Stimulated activated CD8-positive, alpha-beta memory T cell treated with anti-CD3 and anti-CD28 coated beads, Interleukin-12 subunit alpha, Interleukin-12 subunit beta, amount 100 ng/mL, for 1 hour (primary cell): ENCODE results near the gene LEKR1.
"Not testable (repeated sequence)": the region's sequence is repeated elsewhere in the genome, so short reads cannot be mapped to it uniquely, and the experiment has no call there.

Experiments used
- DNase-seq: peaks from one replicate; pipeline ENCODE4 v3.0.0-alpha.2; 2020; ENCODE audit warnings: low read depth

Gene LEKR1

DNA sequence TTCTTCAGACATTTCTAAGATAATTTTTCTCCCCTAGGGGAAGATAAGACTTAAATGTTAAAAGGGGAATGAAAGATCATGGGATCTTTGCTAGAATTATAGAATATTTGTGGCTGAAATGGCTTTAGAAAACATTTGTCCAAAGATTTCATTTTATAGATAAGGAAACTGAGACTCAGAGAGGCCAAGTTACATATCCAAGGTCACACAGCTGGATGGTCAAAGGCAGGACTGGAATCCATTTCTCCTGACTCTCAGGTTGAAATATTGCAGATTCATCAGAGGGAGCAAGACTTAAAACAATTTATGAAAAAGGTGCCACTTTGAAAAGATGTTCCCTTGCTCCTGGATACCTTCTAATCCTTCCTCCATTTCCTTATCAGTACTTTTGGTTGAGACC lies 19.5 kb upstream of the LEKR1 start:
- no peak for DNase-seq

DNA sequence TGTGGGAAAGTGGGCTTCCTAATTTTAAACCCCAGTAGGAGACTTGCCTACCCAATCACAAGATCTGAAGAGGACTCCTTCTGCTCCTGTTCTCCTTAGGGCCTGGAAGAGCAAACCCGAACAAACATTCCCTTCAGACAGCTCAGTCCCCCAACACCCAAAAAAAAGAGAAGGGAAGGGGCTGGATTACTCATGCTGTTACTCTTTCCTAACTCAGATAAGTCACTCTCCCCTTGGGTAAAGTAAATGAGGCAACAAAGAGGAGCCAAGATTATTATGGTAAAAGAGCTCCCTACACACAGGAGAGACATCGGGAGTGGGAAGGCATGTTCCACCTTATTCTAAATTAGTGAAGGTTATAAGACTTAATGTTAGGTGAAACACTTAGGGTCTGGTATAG lies 18.1 kb upstream of the LEKR1 start:
- no peak for DNase-seq

DNA sequence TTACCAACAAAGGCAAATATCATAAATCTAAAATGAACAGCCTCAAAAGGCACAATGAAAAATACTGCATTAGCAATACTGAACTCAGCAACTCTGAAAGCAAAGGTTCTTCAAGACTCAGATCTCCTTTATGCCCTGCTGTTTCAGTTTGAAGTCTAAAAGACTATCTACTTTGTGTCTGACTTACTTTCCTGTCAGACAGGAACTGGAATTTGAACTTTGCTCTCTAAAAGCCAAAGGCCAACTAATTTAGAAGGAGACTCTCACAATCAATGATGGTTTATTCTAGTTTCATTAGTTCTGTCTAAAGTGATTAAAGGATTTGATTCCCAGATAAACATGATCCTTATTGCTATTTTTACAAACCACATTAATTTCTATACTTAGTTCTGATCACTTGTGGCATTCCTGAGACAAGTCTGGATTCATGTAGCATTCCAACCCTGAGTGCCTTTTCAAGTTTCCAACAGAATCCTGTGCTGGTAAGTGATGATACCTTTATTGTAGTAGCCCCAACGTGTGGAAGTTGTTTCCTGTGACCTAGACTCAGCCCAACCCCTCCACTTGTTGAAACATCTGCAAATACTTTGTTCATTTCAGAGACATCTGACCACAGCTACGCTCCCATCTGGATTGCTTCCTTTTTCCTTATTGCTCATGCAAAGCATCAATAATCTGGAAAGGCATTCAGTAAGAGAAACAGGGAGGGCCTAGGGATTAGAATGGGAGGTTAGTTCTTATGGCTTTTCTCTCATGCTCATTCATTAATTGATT lies 14.9 kb upstream of the LEKR1 start:
- no peak for DNase-seq

DNA sequence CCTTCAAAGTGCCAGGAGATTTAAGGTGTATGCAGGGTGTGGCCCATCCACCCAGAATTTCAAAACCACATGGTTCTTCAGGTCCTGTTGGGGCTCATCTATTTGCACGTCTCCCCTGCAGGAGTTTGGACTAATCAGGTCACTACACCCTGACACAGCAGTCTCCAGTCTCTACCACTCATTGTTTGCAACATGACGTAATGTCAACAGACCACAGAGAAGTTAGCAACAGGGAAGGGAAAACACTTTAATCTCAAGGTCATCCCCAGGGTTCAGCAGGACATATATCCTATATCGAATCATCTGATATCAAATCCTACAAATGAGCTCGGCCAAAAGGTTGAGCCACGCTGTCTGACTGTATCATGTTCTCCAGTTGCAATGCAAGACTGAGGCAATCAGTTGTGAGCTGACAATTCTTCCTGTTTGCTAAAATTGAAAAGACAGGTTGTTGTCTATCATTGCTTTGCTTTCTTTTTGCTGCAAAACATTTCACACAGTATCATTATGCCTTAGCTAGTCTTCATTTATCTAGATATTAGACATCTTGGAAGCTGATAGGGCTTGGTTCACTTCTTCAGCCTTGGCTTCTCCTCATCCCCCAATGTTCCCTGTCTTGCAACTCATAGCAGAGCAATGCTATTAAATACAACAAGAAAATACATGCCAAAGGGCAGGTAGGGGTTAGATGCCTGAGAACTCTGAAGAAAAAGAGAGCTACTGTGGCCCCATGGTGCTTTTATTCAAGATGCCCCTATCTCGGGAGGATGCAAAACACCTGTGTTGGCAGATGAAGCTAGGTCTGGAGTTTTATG lies 13.4 kb upstream of the LEKR1 start:
- DNase-seq: no peak

DNA sequence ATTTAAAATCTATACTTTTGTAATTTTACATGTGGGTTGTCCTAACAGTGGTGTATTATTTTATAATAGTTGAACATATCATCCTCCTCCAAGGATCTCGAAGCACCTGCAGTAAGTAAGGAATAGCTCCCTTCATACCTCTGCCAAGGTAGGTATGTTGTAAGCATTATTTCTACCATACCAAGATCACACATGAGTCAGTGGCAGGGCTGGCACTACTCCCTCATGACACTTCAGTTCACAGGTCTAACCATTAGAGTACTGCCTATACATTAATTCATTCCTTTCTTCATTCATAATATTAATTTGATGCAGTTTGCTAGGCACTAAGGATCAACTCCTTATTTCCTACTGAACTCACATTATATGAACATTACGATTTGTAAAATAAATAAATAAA lies 11.9 kb upstream of the LEKR1 start:
- no peak for DNase-seq

DNA sequence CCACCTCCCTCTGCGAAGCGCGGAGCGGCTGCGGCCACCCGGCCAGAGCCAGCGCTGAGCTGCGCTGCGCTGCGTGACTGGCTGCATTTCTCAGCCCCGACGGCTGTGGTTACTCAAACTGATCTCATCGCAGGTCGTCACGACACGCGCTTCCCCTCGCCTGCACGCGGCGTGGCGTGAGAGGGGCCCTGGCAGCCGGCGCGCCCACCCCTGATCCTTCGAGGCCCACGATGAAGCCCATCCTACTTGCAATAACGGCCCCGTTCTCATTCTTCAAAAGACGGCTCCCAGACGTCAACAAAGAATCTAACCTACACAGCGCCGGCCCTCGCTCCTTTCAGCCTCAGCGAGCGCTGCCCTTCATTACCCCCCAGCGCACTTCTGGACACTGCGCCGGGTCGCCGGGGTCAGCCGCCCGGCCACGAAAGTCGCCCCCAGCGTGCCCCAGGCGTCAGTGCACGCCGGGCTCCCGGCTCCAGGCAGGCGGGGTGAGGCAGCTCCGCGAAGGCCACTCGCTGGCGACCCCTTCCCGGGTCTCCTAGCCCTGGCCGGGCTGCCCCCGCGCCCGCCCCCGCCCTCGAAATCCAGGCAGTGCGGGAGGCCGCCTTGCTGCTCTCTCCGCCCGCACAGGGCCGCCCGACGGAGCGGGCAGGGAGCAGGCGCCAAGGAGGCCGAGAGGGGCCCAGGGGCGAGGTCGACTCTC lies 9.9 kb upstream of the LEKR1 start:
- no peak for DNase-seq

DNA sequence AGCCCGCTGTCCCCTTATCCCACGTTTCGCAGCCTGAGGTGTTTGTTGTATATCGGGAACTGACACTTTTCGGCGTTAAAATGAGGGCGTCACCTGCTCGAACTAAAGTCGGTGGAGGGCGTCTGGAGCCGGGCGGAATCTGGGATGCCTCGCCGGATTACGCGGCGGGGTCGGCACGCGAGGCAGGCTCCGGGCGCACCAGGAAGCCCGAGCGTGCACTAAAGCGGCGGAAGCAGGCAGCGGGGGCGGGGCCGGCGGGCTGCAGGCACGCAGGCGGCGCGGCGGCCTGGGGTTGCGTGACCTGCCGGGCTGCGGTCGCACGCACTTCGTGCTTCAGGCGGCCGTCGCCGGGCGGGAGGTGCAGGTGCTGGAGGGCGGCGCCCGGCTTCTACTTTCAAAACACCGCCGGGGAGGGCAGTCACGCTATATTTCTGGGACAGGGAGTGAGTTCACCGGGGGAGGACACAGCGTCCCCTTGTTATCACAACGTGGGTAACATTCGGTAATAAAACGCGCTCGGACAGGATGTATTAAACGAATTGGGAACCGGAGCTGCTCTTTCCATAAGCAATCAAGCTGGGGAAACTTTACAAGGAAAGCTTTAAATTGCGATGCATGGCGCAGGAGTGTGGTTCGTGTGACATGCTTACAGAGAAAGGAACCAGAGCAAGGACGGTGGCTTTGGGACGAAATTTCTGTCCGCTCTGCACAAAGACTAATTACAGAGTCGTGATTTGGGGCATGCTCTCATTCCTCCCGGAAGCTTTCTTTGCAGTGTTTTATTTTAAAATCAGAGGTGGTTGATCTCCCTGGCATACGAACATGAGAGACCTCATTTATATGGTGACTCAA lies 9.1 kb upstream of the LEKR1 start:
- peak; percentile 60 for DNase-seq

DNA sequence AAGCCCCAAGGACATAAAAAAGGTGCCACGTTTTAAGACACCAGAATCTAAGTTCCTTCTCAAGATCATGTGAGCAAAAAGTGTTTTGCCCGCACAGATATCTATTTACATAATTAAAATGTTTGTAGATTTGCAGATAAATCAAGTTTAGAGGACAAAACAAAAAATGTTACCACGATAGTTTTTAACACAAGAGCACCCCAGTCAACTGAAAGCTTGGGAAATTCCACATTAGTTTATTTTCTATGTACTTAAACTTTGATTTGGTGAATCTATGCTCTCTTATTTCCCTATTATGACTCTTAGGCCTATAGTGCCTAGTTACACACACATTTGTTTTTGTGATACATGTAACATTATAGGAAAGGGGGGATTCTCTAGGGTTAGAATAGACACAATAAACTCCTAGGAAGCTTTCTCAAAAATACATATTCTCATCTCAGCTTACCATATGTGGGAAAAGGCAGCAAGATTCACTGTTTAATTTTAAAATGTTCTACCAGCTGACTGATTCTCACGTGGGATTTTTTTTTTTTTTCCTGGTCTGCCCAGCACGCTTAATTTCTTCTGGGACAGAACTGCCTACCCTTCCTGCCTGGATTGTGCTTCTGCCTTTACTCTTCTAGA lies 8.4 kb upstream of the LEKR1 start:
- no peak for DNase-seq

DNA sequence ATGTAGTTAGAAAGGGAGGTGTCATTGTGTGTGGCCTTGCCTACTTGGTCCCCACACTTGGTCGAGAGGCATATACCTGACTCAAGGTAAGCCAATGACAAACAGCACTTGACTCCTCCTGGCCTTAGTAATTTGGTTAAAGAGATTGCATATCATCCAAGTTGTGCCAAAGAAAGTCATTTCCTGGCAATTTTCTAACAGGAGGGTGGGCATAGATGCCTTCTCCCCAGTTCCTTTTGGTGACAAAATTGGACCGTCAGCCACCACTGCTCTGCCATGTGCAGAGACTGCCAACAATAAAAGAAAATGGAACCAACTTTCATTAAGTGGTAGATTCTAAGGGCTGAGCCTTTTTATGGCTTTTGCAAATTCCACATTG lies 7.9 kb upstream of the LEKR1 start:
- no peak for DNase-seq

DNA sequence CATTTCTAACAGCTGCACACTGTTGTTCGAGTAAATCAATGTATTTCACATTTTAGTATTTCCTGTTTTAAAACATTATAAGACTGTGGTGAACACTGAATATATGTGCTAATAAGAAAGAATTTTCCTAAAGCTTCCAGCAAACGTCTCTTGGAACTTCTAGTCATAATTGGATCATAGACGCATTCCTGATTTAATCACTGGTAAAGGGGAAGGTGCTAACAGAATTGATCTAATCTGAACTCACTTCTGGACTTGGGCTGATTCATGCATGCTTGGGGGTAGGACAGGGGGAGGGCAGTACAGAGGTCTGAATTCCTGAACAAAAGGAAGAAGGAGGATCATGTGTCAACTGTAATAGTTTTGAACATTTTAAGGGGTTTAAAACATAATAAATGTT lies 7.3 kb upstream of the LEKR1 start:
- DNase-seq: no peak

DNA sequence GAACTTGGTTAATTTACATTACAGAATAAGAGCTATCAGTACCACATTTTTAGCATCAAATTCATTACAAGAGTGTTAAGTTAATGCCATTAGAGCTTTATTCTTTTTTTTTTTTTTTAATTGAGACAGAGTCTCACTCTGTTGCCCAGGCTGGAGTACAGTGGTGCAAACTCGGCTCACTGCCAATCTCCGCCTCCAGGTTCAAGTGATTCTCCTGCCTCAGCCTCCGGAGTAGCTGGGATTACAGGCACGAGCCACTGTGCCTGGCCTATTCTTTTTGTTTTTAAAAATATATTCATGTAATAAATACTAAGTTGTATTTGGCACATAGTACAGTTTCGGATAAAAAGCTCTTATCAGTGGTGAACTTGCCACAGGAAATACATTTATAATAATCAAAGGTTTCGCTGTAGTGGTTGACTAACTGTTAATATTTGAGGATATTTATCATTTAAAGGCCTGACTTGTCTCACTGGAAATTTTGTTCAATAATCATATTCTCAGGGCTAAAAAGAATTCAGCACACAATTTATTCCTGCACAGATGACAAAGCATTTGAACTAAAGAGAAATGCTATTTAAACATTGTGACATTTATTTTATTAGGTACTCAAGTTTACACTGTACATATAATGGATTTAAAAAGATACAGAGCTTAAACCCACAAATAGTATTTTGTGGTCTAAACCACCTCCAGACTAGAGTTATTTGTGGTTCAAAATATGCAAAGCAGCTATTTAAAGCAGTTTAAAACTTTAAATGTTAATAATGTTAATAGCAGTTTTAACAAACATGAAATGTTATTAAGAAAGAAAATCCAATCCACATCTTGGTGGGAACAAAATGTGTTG lies 6.1 kb upstream of the LEKR1 start:
- no peak for DNase-seq

DNA sequence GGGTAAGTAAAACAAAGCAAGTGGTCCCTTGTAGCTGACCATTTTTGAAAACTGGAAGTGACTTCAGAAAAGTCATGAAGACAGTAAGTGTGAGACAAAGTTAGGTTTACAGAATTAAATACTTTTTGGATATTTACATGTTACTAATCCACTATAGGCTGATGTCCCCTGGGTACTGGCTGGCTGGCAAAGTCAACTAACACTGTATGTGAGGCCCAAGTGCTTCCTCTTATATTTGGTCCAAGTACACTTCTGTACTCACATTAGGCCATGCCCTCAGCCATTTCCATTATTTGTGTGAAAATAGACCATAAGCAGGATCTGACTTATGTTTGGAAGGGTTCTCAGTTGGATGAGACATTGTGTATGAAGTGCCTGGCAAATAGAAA lies 5.5 kb upstream of the LEKR1 start:
- no peak for DNase-seq

DNA sequence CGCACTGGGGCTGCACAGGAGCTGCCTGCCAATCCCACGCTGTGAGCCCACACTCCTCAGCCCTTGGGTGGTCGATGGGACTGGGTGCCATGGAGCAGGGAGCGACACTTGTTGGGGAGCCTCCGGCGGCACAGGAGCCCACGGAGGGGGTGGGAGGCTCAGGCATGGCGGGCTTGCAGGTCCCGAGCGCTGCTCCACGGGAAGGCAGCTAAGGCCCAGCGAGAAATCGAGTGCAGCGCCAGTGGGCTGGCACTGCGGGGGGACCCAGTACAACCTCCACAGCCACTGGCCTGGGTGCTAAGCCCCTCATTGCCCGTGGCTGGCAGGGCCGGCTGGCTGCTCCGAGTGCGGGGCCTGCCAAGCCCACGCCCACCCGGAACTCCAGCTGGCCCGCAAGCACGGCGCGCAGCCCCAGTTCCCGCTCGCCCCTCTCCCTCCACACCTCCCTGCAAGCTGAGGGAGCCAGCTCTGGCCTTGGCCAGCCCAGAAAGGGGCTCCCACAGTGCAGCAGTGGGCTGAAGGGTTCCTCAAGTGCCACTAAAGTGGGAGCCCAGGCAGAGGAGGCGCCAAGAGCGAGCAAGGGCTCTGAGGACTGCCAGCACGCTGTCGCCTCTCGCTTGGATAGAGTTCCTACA lies 3.4 kb upstream of the LEKR1 start:
- not testable (repeated sequence) for DNase-seq

DNA sequence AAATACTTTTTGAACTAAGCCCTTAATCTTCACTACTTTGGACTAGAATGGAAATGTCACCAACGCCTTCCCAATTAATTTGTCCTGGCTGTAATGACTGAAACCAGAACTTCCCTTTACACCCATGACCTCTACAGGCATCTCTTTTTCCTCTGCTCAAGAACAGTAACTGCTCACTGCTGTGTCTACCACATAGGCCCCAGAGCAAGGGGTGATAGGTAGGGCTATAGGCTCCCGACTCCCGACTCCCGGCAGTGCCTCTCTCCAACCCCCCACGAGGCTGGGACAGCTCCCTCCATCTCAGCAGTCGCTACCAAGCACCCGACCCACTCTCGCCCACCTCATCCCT lies 384 bp upstream of the LEKR1 start:
- DNase-seq: no peak

DNA sequence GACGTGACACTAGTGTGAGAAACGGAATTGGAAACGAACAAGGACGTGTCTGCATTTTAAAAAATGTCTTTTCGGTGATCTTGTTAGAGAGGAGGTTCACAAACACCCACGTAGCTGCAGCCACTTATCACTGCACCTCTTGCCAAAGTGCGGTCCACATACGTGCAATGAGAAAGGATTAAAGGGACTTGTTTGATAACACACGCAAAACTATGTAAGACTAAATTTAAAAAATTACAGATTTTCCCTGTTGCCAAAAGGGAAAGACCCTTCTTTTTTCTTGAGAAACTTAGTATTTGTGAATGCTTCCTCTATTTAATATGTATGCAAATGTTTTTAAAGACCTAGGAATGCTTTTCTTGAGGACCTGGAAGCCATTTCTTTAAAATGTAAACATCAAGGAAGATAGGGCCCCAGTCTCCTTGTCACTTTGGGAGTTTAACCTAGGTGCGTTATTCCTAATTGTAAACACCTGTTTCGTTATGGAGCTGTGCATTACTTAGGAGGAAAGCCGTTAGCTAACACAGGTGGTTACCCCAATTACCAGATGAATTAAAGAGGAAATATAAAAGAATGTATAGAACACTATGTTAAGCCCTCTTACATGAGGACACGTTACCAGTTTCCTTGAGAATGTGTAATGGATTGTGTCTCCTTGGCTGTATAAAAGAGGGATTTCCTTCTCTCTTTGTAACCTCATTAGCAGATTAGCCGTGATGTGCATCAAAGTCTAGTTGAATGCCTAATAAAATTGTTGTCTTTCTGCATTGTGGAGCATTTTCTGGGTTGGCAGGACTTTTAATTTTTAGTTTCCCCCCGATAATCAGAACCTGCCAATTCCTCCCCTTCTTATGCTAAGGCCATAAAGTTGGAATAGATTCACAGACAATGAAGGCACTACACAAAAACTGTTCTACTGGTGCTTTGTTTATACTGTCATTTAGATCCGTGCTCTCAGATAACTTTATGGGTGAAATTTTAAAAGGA lies 1.0 kb downstream of the LEKR1 start:
- no peak for DNase-seq

DNA sequence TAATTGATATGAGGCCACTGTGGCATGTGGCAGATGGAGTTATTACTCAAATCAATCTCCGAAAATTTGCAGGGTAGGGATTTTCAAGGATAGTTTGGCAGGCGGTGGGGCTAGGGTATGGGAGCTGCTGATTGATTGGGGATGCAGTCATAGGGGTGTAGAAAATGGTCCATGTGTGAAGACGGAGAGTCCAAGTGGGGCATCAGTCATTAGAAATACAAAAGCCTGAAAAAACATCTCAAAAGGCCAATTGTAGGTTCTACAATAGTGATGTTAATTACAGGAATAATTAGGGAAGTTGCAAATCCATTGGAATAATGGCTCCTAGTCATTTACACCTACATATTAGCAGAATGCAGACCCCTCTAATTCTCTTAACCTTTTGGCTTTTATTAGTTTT lies 4.9 kb downstream of the LEKR1 start:
- DNase-seq: no peak

DNA sequence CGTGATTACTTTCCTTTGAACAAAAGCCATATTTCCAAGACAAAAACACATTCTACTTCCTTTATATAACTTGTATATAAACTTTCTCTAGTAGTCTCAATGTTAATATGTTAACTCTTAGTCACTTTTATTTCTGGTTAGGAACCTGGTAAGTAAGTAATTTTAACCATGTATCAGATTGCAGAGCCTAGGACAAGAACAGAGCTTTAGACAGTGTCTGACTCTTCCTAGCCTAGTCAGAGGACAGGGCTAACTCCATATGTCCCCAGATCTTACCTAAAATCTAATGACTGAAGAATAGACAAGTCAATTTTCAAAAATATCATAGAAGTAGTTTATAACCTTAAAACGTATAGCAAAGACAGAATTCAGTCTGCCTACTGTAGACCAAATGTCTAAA lies 8.3 kb downstream of the LEKR1 start:
- DNase-seq: no peak

DNA sequence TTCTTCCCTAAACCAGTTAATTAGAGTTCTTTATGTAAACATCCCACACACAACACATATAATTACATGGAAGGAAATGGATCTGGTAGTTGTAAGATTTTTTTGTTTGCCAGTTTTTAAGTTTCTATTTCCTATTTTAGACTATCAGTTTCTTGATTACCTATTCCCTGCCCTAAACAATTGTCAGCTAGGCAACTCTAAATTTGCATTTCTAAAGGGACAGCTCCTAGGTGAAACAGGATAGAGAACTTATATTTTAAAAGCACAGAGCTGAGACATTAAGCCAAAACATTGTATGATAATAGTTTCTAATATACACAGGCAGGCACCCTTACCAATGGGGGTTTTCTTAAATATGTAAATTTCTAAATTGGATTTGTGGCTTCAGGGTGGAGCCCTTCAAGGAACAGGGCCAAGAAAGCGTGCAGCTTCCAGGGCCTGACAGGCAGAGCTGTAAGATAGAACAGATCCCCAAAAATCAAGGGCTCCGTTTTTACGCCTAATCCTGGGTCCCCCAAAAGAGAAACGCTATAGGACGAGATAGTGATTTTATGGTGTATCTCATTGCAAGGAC lies 8.9 kb downstream of the LEKR1 start:
- no peak for DNase-seq

DNA sequence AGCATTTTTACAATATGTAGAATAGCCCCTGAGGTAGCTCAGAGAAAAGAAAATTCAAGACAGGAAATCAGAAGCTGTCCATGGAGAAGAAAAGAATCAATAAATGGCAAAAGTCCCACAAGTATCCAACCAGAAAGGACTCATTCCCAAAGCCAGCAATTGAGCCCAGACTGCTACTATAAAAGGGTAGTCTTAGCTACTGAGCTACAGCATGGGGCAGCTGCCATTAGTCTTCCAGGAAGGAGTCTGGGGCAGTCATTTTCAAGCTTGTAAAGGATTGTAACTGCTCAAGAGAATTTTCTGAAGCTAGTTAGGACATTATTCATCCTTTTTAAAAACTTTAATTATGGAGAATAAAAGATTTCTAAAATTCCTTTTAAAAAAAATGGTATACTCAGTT lies 10.5 kb downstream of the LEKR1 start:
- DNase-seq: no peak
